Progenitor cell of endocrine pancreas (in vitro differentiated cells): ENCODE data around the gene AMDHD2. TPM values are rescaled to one million over a fixed set of nuclear protein-coding genes. Genes with fewer than 3 reads are reported as not detected.

ENCODE experiments used
- DNase-seq: peaks from one replicate; pipeline ENCODE4 v3.0.0; 2021; ENCODE audit warnings: low spot score; ENCODE audit not compliant: unreplicated experiment
- H3K27ac Mint-ChIP-seq: 2 replicates; pipeline ENCODE4 v1.8.0; 2021; ENCODE audit warnings: mild to moderate bottlenecking, moderate library complexity, mixed read lengths
- H3K27me3 Mint-ChIP-seq: 2 replicates; pipeline ENCODE4 v1.8.0; 2021; ENCODE audit warnings: mixed read lengths
- H3K36me3 Mint-ChIP-seq: 2 replicates; pipeline ENCODE4 v1.8.0; 2022; ENCODE audit warnings: mixed read lengths; ENCODE audit not compliant: insufficient read depth
- H3K4me1 Mint-ChIP-seq: 2 replicates; pipeline ENCODE4 v1.8.0; 2021; ENCODE audit warnings: low read depth, mixed read lengths
- H3K4me3 Mint-ChIP-seq: 2 replicates; pipeline ENCODE4 v1.8.0; 2021; ENCODE audit warnings: low read depth, mild to moderate bottlenecking, moderate library complexity, mixed read lengths
- H3K9me3 Mint-ChIP-seq: 2 replicates; pipeline ENCODE4 v1.8.0; 2021; ENCODE audit warnings: low read depth, mixed read lengths
- CTCF ChIP-seq: fragments of 200-600 bp; sonication (generic); IDR thresholded peaks from one replicate; pipeline ENCODE4 v1.5.0; 2021; ENCODE audit warnings: antibody characterized with exemption, mild to moderate bottlenecking; ENCODE audit not compliant: unreplicated experiment
- long read RNA-seq: library from polyadenylated mRNA; unstranded; transcript quantifications from one replicate; pipeline ENCODE4 v2.0.0, GENCODE V29; 2020
- total RNA-seq: library from RNA; stranded (reverse); gene quantifications from 2 replicates; pipeline ENCODE4 v1.2.1, GENCODE V29; 2021

AMDHD2 gene
- 38.7 and 40.8 TPM in 2 replicates for total RNA-seq
- long read RNA-seq, partial matches to known transcripts: 2 of 11 reads
- long read RNA-seq, other reads (novel, unspliced or antisense): 5 of 11 reads

- Mint-ChIP-seq H3K27me3 (no peaks in the 10 kb centered on the region), H3K36me3 (peaks cover 3% of the 10 kb centered on the region), H3K4me3 (peak within 1 kb of the TSS; percentile 74), H3K4me1 (peaks cover 36% of the 10 kb centered on the region), H3K9me3 (no peaks in the 10 kb centered on the region), H3K27ac (peak within 1 kb of the TSS; percentile 97)
- DNase-seq: peak; percentile 83
- no peak for TF ChIP-seq CTCF
Observed at GRCh38 chr16:2520097-2520783, at the start of gene AMDHD2. AMDHD2 (plus strand) TSS chr16:2520371; CDS start chr16:2520459, 88 bp downstream.

- Mint-ChIP-seq H3K9me3 (no peaks in the 10 kb centered on the region), H3K4me1 (peaks cover 11% of the 10 kb centered on the region), H3K36me3 (no peaks in the 10 kb centered on the region), H3K4me3 (peak overlapping the region; percentile 21), H3K27me3 (peaks cover 18% of the 10 kb centered on the region), H3K27ac (no peak overlapping the region)
- no peak for DNase-seq
- no peak for TF ChIP-seq CTCF
Observed at GRCh38 chr16:2470603-2471015, 49.6 kb upstream of the AMDHD2 start.

GRCh38 chr16:2471016-2471652 lies 49.0 kb upstream of the AMDHD2 start, which contains the start of gene NTN3:
NTN3 (plus strand) TSS chr16:2471297; CDS start chr16:2471702, 405 bp downstream.
- H3K27ac Mint-ChIP-seq: no peak within 1 kb of the TSS
- no peaks in the 10 kb centered on the region for H3K9me3 Mint-ChIP-seq
- H3K36me3 Mint-ChIP-seq: no peaks in the 10 kb centered on the region
- DNase-seq: no peak
- H3K4me3 Mint-ChIP-seq: peak within 1 kb of the TSS; percentile 21
- TF ChIP-seq CTCF: no peak
- H3K27me3 Mint-ChIP-seq: peaks cover 18% of the 10 kb centered on the region
- H3K4me1 Mint-ChIP-seq: peaks cover 14% of the 10 kb centered on the region

- TF ChIP-seq CTCF: no peak
- DNase-seq: no peak
- Mint-ChIP-seq H3K27me3 (peaks cover 20% of the 10 kb centered on the region), H3K4me1 (peaks cover 20% of the 10 kb centered on the region), H3K36me3 (no peaks in the 10 kb centered on the region), H3K9me3 (no peaks in the 10 kb centered on the region), H3K27ac (no peak overlapping the region), H3K4me3 (no peak overlapping the region)
Observed at GRCh38 chr16:2471653-2472487, 48.3 kb upstream of the AMDHD2 start.

GRCh38 chr16:2472488-2472864 lies 47.7 kb upstream of the AMDHD2 start:
- H3K27me3 Mint-ChIP-seq: peaks cover 21% of the 10 kb centered on the region
- TF ChIP-seq CTCF: no peak
- H3K27ac Mint-ChIP-seq: no peak overlapping the region
- peaks cover 23% of the 10 kb centered on the region for H3K4me1 Mint-ChIP-seq
- no peak overlapping the region for H3K4me3 Mint-ChIP-seq
- no peaks in the 10 kb centered on the region for H3K9me3 Mint-ChIP-seq
- DNase-seq: no peak
- H3K36me3 Mint-ChIP-seq: no peaks in the 10 kb centered on the region
